ENCODE data around the gene SFT2D1.

The SFT2D1 gene

DNA sequence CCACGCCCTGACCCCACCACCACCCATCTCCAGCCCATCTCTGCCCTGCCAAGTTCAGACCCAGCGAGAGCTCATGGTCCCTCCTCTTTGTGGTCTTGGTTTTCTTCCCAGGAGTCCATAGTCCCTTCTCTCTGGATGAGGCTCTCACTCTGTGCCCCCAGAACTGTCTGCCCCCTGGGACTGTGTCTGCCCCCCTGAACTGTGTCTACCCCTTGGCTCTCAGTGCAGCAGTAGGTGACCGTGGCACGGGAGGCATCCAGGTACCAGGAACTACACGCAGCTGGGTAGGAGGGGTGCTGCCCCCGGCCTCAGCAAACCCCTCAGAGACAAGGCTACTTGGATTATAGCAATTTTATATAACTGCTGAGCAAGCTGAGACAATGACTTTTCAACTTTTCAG, 57.7 kb downstream of the SFT2D1 start:
- TF ChIP-seq CTCF (IDR thresholded peaks at IDR 0.05; ENCODE audit: control insufficient read depth, extremely low read depth, insufficient read depth) = no peak
- DNase-seq (ENCODE audit: low read depth) = no peak

GRCh38 chr6:166282394-166283032, 59.8 kb downstream of the SFT2D1 start:
- H3K4me3 ChIP-seq (ENCODE audit: low read depth, low read length) = no peak overlapping the region
- no peak for TF ChIP-seq CTCF (IDR thresholded peaks at IDR 0.05; ENCODE audit: control insufficient read depth, extremely low read depth, insufficient read depth)

More for the DNA sequence above, 57.7 kb downstream of the SFT2D1 start:
- no peak overlapping the region for H3K4me3 ChIP-seq (ENCODE audit: low read depth, low read length)

GRCh38 chr6:166281104-166281503, 61.2 kb downstream of the SFT2D1 start:
- H3K4me3 ChIP-seq (ENCODE audit: low read depth, low read length) = no peak overlapping the region
- no peak for DNase-seq (ENCODE audit: low read depth)

More at GRCh38 chr6:166282394-166283032, 59.8 kb downstream of the SFT2D1 start:
- no peak for DNase-seq (ENCODE audit: low read depth)

GRCh38 chr6:166279393-166279679, 63.0 kb downstream of the SFT2D1 start:
- DNase-seq (ENCODE audit: low read depth) = no peak
- no peak for TF ChIP-seq CTCF (IDR thresholded peaks at IDR 0.05; ENCODE audit: control insufficient read depth, extremely low read depth, insufficient read depth)
- H3K4me3 ChIP-seq (ENCODE audit: low read depth, low read length) = no peak overlapping the region

More at GRCh38 chr6:166281104-166281503, 61.2 kb downstream of the SFT2D1 start:
- TF ChIP-seq CTCF (IDR thresholded peaks at IDR 0.05; ENCODE audit: control insufficient read depth, extremely low read depth, insufficient read depth) = no peak

- H3K4me3 ChIP-seq (ENCODE audit: low read depth, low read length) = no peak overlapping the region
- no peak for DNase-seq (ENCODE audit: low read depth)
- TF ChIP-seq CTCF (IDR thresholded peaks at IDR 0.05; ENCODE audit: control insufficient read depth, extremely low read depth, insufficient read depth) = no peak
These were observed 63.6 kb downstream of the SFT2D1 start for GRCh38 chr6:166278579-166279392.

DNA sequence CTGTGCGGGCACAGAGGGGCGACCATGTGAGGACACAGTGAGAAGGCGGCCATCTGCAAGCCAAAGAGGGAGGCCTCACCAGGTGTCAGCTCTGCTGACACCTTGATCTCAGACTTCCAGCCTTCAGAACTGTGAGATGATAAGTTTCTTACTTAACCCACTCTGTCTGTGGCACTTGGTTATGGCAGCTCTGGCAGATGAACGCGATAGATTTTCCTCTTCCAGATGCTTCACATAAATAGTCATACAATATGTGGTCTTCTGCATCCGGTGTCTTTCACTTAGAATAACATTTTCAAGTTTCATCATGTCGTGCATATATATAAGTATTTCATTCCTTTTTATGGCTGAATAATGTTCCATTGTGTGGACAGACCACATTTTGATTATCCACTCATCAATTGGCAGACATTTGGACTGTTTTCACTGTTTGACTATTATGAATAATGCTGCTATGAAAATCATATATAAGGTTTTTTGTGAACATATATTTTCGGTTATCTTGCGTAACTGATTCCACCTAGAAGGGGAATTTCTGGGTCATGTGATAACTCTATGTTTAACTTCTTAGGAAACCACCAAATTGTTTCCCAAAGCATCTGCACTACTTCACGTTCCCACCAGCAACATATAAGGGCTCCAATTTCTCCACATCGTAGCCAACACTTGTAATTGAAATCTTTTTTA, 64.3 kb downstream of the SFT2D1 start:
- TF ChIP-seq CTCF (IDR thresholded peaks at IDR 0.05; ENCODE audit: control insufficient read depth, extremely low read depth, insufficient read depth) = no peak
- no peak for DNase-seq (ENCODE audit: low read depth)

More for the DNA sequence above, 64.3 kb downstream of the SFT2D1 start:
- no peak overlapping the region for H3K4me3 ChIP-seq (ENCODE audit: low read depth, low read length)

Measured in LNCaP clone FGC (cell line).